Measurements from ENCODE around the gene PIP4K2B.
A peak's percentile ranks its signal among the peaks of the same experiment; 100 is the strongest.

The PIP4K2B gene

DNA sequence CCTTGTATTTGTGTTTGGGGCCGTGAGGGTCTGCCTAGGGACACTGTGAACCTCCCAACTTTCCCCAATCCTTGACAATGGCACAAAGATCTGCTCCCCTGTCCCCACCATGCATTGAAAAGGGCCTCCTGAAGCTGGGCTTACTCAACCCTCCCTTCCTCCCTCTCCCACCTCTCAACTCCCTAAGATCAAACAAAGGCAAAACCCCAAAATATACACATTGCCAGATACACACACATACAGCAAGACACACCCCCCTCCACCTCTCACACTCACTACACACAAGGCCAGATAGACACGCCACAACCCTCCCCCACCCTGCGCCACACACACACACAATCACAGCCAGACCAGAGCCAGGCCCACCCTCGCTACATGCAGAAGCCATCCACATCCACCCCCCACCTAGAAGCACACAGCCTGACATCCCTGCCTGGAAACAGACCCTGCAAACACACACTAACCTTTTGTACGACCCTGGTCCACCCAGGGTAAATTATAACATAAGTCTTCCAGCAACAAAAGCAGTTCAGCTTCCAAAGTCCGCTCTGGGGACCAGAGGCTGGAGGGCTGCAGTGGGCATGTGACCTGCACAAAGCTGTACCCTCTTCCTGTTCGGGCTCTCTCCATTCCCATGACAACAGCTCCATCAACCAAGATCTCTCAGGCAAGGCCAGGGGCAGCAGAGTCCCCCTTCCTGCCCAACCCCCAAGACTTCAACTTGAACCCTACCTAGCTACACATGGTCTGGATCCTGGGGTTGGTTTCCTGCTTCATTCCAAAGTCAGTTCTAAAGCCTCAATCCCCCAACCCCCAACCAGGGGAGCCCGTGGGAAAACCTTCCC, 53.1 kb downstream of the PIP4K2B start:
- no peak for DNase-seq (ENCODE audit: low read depth in 1 of 2, low spot score in 1 of 2)

DNA sequence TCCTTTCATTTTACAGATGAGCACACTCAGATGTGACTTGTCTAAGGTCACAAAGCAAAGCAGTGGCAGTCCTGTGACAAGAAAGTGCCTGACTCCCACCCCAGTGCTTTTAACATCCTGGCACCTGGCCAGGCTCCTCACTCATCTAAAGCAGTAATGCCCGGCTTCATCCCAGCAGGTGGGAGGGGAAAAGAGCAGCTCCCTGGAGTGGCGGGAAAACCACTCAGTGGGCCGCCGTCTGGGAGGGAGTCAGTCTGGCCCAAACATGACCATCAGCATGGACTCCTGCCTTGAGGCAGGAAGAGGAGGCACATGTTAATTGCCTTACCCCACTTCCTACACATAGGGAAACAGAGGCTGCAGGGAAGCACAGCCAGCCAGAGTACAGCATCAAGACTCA, 53.8 kb downstream of the PIP4K2B start:
- DNase-seq (ENCODE audit: low read depth in 1 of 2, low spot score in 1 of 2): no peak

DNA sequence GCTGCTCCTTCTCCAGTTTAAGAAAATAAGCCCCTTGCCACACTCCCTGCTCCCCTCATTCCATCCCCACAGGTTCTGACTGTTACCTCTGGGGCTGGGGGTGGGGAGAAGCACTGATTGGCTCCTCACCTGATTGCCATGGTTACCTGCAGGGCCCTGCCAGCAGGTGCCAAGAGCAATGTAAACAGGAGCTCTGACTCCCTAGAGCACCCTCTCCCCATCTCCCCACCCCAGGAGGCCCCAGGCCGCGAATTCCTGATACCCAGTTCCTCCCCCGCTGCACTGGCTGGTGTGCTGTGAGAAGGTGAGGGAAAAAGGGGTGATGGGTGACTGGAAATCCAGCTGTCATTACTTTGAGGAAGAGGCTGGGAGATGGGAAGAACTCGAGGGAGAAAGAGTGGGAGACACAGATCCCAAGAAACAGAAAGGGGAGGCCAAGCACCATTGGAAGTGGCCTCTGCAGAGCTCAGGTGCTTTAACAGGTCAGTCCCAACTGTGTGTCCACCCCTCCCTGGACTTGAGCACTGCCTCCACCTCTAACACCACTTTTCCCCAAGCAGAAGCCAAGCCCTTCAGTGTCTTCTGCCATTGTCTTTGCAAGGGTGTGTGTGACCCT, 55.7 kb downstream of the PIP4K2B start:
- no peak for DNase-seq (ENCODE audit: low read depth in 1 of 2, low spot score in 1 of 2)

DNA sequence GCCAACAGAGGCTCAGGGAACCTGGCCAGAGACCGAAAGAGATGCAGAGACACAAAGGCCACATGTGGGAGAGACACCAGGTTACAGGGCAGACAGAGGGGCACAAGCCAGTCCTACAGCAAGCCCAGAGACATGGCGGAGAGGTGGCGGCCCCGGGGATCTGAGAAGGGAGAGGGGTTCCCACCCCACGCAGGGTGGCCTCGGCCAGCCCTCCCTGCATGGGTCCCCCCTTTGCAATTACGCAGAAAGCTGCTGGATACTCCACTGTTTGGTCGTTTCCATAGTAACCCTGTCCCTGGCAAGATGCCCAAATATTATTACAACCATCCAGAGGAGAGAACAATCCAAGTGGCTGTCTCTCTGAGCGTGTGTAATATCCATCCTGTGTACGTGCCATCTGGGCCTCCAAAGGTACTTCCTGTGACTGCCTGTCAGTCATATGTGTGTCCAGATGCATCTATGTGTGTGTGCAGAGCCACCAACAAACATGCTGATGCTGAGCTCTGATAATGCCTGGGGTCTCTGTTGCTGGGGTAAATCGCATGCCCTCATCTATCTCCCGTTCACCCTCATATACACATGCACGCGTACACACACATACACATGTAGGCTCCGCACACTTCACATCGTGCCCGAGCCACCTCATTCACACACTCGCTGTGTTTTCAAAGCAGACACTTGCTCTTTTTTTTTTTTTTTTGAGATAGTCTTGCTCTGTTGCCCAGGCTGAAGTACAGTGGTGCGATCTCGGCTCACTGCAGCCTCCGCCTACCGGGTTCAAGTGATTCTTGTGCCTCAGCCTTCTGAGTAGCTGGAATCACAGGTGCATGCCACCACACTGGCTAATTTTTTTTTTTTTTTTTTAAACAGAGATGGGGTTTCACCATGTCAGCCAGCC, 56.7 kb downstream of the PIP4K2B start:
- no peak for DNase-seq (ENCODE audit: low read depth in 1 of 2, low spot score in 1 of 2)

DNA sequence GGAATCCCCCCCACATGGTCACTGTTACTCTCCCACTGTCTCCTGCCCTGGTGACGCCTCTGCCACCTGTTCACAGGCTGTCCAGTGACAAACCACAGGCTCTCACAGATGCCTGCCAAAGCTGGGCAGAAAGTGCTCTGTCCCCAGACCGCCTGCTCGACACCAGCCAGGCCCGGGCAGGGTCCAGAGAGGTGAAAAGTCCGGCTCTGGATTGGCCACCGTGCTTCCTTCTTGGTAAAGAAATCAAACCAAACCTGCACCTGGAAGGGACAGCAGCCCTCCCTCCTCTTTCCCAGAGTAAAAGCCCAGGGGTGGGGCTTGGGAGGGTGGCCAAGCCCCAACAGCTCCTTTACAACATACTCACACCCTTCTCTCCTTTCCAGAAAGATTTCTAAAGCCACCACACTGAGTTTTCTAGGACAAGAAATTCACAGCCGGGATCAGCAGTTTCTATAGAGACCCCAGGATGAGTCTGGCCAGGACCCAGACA, 57.4 kb downstream of the PIP4K2B start:
- no peak for DNase-seq (ENCODE audit: low read depth in 1 of 2, low spot score in 1 of 2)

DNA sequence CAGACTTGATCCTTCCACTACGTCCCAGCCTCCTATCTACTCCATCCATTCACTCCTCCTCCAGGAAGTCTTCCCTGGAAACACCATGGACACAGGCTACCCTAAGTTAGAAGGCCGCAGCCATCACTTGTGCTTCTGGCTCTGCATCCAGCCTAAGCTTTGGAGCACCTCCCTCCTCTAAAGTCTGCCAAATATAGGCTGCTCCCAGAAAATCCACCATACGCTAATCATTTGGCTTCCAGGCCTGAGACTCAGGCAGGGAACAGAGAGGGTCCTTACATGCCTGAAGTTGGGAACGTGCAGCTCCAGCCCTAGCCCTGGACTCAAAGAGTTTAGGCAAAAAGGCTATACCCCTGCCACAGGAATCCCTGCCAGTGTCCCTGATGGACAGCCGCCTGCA, 57.9 kb downstream of the PIP4K2B start:
- DNase-seq (ENCODE audit: low read depth in 1 of 2, low spot score in 1 of 2): no peak

DNA sequence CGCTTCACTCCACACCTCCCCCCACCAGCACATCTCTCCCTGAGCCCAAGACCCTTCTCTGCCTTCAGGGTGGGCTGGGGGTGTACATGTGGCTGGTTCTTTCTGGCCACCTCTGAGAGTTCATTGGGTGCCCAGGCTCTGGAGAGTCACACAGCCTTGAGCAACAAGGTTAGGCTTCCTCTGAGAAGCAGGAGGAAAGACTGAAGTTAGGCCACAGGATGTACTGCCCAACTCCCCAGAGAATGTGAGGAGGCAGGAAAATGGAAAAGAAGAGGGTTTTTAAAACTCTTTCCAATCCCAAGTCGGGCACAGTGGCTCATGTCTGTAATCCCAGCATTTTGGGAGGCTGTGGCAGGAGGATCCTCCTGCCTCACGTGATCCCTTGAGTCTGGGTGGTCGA, 58.5 kb downstream of the PIP4K2B start:
- no peak for DNase-seq (ENCODE audit: low read depth in 1 of 2, low spot score in 1 of 2)

DNA sequence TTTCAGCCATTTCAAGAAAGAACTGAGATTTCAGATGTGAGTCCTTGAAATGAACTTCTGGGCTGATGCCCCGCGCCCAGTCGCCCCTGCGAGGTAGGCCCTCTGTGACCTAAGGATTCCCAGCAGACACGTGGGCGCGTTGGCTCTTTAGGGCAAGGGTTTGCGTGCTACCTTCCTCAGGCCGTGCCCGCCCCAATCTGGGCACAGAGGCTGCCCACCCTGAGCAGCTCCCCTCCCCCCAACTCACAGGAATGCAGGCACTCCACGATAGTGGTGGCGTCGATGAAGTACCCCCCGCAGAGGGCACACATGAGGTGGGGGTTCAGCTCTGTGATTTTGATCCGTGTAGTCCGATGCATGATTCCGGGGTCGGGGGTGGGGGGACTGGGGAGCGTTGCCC, 59.3 kb downstream of the PIP4K2B start:
- no peak for DNase-seq (ENCODE audit: low read depth in 1 of 2, low spot score in 1 of 2)

DNA sequence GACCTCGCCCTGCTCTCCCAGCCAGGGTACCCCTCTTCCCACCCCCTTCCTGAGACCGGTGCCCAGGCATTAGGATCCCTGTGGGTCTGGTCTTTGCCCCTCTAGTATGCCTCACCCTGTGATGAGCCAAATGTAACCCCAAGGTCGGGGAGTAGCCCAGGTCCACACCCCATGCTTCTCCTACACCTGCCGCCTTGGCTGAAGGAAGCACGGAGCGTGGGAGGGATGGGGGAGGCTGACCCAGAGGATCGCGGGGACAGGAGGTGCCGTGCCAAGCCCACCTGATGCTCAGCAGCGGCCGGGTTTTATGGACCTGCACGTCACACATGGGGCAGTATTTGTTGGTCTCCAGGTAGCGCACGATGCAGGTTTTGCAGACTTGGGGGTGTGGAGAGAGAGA, 60.1 kb downstream of the PIP4K2B start:
- DNase-seq (ENCODE audit: low read depth in 1 of 2, low spot score in 1 of 2): no peak

DNA sequence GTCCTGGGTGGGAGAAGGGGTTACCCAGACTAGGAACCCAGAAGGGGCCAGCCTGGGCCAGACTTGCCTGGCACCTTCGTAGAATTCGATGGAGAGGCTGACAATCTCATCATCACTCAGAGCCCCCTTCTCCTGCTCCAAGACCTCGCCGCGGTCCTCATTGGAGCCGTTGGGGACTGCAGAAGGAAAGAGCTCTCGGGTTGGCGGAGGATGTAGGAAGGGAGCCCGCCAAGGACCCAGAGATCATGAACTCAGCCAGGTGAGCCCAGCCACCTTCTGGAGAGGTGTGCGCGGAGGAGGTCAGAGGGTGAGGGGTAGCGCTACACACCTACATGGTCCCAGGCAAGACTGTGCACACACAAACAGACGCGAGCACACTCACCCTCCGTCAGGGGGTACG, 60.7 kb downstream of the PIP4K2B start:
- no peak for DNase-seq (ENCODE audit: low read depth in 1 of 2, low spot score in 1 of 2)

DNA sequence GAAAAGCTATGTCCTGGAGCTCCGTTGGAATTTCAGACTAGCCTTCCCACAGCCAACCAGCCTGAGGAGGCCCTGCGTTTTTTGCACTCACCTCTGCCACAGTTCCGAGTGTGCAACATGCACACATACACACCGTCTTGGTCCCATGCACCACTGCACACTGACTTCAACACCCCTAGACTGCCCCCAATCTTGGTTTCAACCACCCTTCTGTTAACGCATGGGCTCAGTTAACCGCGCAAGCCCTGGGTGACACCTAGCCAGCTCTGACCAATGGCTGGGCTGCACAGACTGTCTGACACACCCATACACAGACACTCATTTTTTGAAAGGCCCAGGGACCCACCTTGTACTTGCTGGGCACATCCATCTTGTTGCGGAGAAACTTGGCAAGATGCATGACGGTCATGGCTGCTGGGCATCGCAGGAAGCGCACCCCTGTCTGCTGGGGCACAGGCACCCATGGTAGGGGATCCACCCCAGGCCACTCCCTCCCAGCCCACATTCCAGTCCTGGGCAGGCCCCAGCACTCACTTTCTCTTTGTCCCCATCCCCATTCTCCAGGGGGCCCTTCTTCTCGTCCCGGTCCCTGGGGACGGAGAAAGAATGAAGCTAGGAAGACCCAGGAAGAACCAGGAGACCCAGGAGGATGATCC, 61.2 kb downstream of the PIP4K2B start:
- no peak for DNase-seq (ENCODE audit: low read depth in 1 of 2, low spot score in 1 of 2)

DNA sequence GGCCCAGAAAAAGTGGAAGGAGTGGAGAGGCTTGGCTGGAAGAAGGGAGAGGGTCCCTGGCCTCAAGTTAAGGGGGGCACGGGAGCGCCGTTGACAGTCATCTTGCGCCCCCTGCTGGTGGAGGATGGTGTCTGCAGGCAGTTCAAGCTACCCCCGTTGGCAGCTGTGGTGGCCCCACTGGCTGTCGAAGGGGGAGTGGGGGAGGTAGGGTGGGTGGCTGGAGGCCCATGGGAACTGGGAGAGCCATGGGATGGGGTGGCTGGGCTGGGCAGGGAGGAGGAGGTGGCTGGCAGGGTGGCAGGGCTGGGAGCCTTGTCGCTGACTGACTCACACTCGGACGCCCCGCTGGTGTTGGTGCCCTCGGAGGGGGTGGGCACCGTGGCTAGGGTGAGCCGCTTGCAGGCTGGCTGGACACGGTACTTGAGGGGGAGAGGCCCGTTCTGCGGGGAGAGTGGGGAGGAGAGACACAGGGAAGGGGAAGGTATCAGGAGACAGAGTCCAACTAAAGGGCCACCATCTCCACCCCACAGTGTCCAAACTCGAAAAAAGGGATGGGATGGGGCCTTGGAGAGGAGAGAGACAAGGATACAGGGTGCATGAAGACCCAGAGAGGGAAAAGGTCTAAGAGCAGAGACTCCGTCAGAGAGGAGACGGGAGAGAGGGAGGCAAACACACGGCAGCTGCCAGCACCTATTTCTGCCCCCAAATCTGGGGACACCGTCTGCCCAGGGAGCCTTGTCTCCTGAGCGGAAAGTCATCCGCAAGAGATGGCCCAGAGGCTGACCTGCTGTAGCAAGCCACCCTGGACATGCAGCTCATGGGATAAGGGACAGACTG, 64.0 kb downstream of the PIP4K2B start:
- DNase-seq (ENCODE audit: low read depth in 1 of 2, low spot score in 1 of 2): peak; percentile 61 to 64

DNA sequence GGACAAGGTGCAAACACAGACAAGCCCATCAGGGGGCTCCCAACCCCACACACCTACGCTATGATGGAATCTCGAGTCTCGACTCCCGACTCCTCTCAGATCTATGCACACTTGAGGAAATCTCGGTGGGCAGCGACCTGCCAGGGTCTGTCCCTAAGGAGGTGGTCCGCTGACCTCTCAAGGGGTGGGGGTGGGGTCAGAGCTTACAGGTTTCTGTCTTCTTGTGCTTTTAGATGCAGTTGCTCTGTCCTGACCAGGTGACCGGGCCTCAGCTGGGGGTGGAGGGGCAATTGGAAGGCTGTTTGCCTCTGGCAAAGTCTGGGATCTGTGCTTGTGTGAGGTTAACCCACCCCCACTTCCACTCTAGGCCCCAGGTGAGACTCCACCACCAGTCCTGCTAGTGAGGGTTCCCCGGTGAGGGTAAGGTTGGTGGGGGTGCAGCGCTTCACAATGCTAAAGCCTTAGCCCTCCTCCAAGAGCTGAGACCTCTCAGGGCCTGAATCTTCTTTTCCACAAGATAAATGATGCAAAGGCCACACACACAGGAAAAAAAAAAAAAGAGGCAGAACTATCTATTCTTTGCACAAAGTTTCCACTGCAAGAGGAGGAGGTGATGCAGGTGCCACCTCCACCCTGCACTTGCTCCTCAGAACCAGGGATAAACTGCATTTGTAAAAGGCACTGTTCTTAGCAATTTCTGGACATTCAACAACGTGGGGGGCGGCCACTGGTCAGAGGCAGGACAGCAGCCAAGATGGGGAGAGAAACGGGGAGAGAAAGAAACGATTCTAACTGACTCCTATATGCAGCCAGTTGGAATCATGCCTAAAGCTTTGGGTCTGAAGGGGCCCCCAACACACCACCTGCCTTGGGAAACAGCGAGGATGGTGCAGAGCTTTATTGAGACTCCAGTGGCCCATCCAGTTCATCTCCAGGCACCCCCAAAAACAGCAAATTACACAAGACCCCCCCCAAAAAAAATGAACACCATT, 65.1 kb downstream of the PIP4K2B start:
- DNase-seq (ENCODE audit: low read depth in 1 of 2, low spot score in 1 of 2): no peak

DNA sequence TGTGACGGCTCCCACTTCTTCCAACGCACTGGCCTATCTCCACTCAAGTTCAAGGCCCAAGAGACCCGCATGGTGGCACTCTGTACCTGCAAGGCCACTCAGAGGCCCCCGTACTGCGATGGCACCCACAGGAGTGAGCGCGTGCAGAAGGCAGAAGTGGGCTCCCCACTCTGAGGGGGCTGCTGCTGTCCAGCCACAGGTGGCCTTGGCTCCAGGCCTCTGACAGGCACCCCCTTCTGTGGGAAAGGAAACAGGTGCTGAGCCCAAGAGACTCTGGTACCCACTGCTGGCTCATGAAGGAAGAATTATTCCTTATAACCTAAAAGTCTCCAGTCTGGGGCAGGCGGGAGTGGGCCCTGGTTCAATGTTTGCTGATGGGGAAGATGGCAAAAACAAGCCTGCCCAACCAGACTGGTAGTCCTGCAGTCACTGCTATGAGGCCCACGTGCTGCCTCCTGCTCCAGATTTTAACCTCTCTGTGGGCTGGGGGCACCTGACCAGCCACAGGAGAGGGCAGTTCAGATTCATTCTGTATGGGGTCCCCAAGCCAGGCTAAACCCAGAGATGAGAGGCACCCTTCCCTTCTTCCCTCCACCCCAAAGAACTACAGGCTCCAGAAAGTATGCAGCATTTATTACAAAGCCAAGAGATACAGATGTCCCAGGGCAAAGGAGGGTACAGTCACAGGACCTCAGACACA, 65.9 kb downstream of the PIP4K2B start:
- DNase-seq (ENCODE audit: low read depth in 1 of 2, low spot score in 1 of 2): no peak

DNA sequence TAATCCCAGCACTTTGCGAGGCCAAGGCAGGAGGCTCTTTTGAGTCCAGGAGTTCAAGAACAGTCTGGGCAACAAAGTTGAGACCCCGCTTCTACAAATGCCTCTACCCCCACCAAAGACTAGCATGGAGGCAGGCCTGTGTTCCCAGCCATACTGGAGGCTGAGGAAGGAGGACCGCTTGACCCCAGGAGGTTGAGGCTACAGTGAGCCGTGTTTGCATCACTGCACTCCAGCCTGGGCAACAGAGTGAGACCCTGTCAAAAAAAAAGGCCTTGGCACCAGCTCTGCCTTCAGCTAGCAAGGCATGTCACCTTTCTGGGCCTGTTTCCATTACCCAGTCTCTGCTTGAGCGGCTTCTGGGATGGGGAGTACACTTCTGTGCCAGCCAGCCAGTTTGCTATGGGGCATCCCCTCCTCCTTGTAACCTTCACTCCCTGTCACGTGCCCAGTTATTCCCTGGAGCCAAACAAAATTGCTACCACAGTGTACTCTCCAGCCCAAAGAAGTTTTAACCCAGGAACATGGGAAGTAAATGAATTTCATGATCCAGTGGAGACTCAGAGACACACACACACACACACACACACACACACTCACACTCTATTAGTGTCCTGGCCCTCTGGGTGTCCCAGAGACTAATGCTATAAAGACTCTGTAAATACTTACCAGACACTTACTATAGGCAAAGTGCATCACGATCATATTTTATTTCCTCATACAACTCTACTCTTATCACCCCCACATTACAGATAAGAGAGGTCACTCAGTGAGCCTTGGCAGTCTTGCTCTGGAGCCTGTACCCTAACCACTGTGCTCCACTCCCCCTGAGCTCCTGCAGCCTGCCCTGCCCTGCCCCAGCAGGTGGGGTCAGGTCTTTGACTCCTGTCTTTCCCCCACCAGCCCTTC, 66.7 kb downstream of the PIP4K2B start:
- DNase-seq (ENCODE audit: low read depth in 1 of 2, low spot score in 1 of 2): no peak

DNA sequence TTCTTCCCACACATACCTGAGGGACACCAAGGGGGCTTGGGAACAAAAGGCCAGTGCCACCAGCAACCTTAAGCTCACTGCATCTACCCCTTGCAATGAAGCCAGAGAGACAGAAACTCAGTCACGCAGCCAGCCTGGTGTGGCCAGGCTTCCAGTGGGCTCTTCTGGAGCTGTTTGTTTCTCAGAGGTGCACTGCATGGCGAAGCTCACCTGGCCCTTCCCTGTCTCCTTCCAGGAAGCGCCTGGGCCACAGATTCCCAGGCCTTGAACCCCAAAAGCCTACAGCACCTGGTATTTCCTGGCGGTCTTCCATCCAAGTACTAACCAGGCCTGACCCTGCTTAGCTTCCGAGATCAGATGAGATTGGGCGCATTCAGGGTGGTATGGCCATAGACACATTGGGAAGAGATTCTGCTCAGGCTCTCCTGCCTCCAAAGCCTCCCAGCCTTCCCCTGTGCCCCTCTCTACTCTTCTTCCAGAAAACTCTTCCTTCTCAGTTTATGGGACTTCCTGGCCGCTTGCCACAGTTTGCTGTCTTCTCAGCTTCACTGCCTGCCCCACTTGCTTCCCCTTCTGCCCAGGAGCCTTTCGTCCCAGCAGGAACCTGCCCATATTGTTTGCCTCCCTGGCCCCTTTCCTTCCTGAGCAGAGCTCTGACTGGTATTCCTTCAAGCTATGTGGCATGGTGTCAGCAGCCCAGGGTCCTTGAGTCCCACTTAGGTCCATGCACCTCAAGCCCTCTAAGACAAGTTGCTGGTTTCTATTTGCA, 67.6 kb downstream of the PIP4K2B start:
- no peak for DNase-seq (ENCODE audit: low read depth in 1 of 2, low spot score in 1 of 2)
